Cardiac muscle cell (in vitro differentiated cells and primary cell): Measurements from ENCODE around the gene PLPP1. TPM values are rescaled to one million over a fixed set of nuclear protein-coding genes. Genes with fewer than 3 reads are reported as not detected.

ENCODE experiments used
- DNase-seq, 2 donors: peaks; one replicate each; pipeline versions ENCODE4 v3.0.0 to v3.0.0-alpha.2; 2010 to 2017; ENCODE audit warnings: low read depth in 1 of 2, low spot score in 1 of 2
- H3K27ac ChIP-seq: fragments of 200-600 bp; sonication (generic); 2 replicates; pipeline ENCODE4 v1.5.1; 2016
- H3K27me3 ChIP-seq: fragments of 200-600 bp; sonication (generic); 2 replicates; pipeline ENCODE4 v1.6.0; 2016; ENCODE audit warnings: control low read depth
- H3K36me3 ChIP-seq: fragments of 200-600 bp; sonication (generic); 2 replicates; pipeline ENCODE4 v1.5.1; 2016; ENCODE audit warnings: control low read depth
- H3K4me1 ChIP-seq: fragments of 200-600 bp; sonication (generic); 2 replicates; pipeline ENCODE4 v1.8.1; 2017; ENCODE audit warnings: low read depth, mild to moderate bottlenecking, mixed run types
- H3K4me3 ChIP-seq: fragments of 200-600 bp; sonication (generic); 2 replicates; pipeline ENCODE4 v1.5.1; 2016; ENCODE audit warnings: mild to moderate bottlenecking
- H3K9me3 ChIP-seq: fragments of 200-600 bp; sonication (generic); 2 replicates; pipeline ENCODE4 v1.5.1; 2017; ENCODE audit warnings: low read depth, mild to moderate bottlenecking, control low read depth
- polyA plus RNA-seq: library from polyadenylated mRNA; unstranded; fragments of >200 nt; fragmentation: Nextera tagmentation; extraction: Ambion mirVana; gene quantifications from 2 replicates; pipeline ENCODE4 v1.2.1, GENCODE V29; 2016
- total RNA-seq: library from RNA; depleted of rRNA; stranded (reverse); fragments of >200 nt; gene quantifications from 2 replicates; pipeline ENCODE4 v1.2.3, GENCODE V29; 2016
- TF ChIP-seq, protein P1 (sequence below): IDR thresholded peaks from 2 replicates; pipeline ENCODE4 v1.5.1; 2012; ENCODE audit warnings: low read depth, mild to moderate bottlenecking, low read length

Gene PLPP1
- total and polyA plus RNA-seq, 2 experiments from 2014 or later = 37.5 to 68.4 TPM

GRCh38 chr5:55524816-55525215, 9.9 kb downstream of the PLPP1 start:
- H3K27ac ChIP-seq = no peak overlapping the region
- no peaks in the 10 kb centered on the region for H3K36me3 ChIP-seq
- no peaks in the 10 kb centered on the region for H3K4me1 ChIP-seq
- no peak overlapping the region for H3K4me3 ChIP-seq
- H3K9me3 ChIP-seq = no peaks in the 10 kb centered on the region
- DNase-seq = no peak
- H3K27me3 ChIP-seq = no peaks in the 10 kb centered on the region
- TF ChIP-seq, protein P1, sequence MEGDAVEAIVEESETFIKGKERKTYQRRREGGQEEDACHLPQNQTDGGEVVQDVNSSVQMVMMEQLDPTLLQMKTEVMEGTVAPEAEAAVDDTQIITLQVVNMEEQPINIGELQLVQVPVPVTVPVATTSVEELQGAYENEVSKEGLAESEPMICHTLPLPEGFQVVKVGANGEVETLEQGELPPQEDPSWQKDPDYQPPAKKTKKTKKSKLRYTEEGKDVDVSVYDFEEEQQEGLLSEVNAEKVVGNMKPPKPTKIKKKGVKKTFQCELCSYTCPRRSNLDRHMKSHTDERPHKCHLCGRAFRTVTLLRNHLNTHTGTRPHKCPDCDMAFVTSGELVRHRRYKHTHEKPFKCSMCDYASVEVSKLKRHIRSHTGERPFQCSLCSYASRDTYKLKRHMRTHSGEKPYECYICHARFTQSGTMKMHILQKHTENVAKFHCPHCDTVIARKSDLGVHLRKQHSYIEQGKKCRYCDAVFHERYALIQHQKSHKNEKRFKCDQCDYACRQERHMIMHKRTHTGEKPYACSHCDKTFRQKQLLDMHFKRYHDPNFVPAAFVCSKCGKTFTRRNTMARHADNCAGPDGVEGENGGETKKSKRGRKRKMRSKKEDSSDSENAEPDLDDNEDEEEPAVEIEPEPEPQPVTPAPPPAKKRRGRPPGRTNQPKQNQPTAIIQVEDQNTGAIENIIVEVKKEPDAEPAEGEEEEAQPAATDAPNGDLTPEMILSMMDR = no peak

- DNase-seq = no peak
- Histone ChIP-seq H3K27me3 (no peaks in the 10 kb centered on the region), H3K4me3 (no peak overlapping the region), H3K27ac (no peak overlapping the region), H3K9me3 (no peaks in the 10 kb centered on the region), H3K4me1 (peaks cover 4% of the 10 kb centered on the region), H3K36me3 (no peaks in the 10 kb centered on the region)
- TF ChIP-seq, protein P1 = no peak
These were observed 11.5 kb downstream of the PLPP1 start for GRCh38 chr5:55523293-55523692.

DNA sequence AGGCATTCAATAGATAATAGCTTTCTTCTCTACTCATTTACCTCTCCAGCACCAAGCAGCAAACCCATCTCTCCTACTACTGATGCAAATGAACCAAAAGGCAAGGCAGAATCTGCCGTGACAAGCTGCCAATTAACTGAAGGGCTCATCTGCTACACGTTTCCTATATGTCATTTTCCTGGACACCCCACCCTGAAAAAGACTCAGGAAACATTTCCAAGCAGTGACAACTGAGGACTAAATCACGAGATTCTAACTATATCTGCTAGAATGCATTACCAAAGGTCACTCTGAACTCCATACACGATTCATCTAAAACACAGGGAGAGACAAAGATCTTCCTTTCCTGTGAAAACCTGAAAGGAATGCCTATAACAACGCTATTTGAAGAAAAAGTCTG, 12.9 kb downstream of the PLPP1 start:
- no peaks in the 10 kb centered on the region for H3K36me3 ChIP-seq
- DNase-seq = no peak
- no peak overlapping the region for H3K27ac ChIP-seq
- TF ChIP-seq, protein P1 = no peak
- no peaks in the 10 kb centered on the region for H3K27me3 ChIP-seq
- H3K4me3 ChIP-seq = no peak overlapping the region
- H3K4me1 ChIP-seq = peaks cover 4% of the 10 kb centered on the region
- no peaks in the 10 kb centered on the region for H3K9me3 ChIP-seq

GRCh38 chr5:55520117-55520839, 14.5 kb downstream of the PLPP1 start:
- H3K4me3 ChIP-seq = no peak overlapping the region
- DNase-seq = no peak
- H3K9me3 ChIP-seq = no peaks in the 10 kb centered on the region
- H3K4me1 ChIP-seq = peaks cover 4% of the 10 kb centered on the region
- H3K27me3 ChIP-seq = no peaks in the 10 kb centered on the region
- no peaks in the 10 kb centered on the region for H3K36me3 ChIP-seq
- TF ChIP-seq, protein P1 = no peak
- H3K27ac ChIP-seq = no peak overlapping the region

GRCh38 chr5:55518831-55519390, 15.9 kb downstream of the PLPP1 start:
- no peak overlapping the region for H3K27ac ChIP-seq
- TF ChIP-seq, protein P1 = no peak
- no peaks in the 10 kb centered on the region for H3K27me3 ChIP-seq
- no peaks in the 10 kb centered on the region for H3K9me3 ChIP-seq
- no peak for DNase-seq
- no peak overlapping the region for H3K4me3 ChIP-seq
- H3K36me3 ChIP-seq = no peaks in the 10 kb centered on the region
- peaks cover 4% of the 10 kb centered on the region for H3K4me1 ChIP-seq
